Neural progenitor cell (in vitro differentiated cells): ENCODE data around the gene PHACTR1. TPM values are rescaled to one million over a fixed set of nuclear protein-coding genes. Genes with fewer than 3 reads are reported as not detected.

Experiments used
- DNase-seq: peaks from one replicate; pipeline ENCODE4 v3.0.0-alpha.2; 2016; ENCODE audit warnings: low spot score
- H2AFZ ChIP-seq: fragments of 200-600 bp; sonication (generic); replicated peaks from 2 replicates; pipeline ENCODE4 v1.6.1; 2016; ENCODE audit warnings: antibody characterized with exemption
- H3F3A ChIP-seq: fragments of 200-600 bp; sonication (generic); 2 replicates; pipeline ENCODE4 v1.6.1; 2016; ENCODE audit warnings: antibody characterized with exemption, low read depth
- H3K27ac ChIP-seq: fragments of 200-600 bp; sonication (generic); 2 replicates; pipeline ENCODE4 v1.5.1; 2016; ENCODE audit warnings: mild to moderate bottlenecking
- H3K27me3 ChIP-seq: fragments of 200-600 bp; sonication (generic); 2 replicates; pipeline ENCODE4 v1.6.1; 2016; ENCODE audit warnings: mild to moderate bottlenecking, moderate library complexity
- H3K36me3 ChIP-seq: fragments of 200-600 bp; sonication (generic); 2 replicates; pipeline ENCODE4 v1.5.1; 2016
- H3K4me1 ChIP-seq: fragments of 200-600 bp; sonication (generic); 2 replicates; pipeline ENCODE4 v1.6.1; 2016; ENCODE audit warnings: mixed run types
- H3K4me2 ChIP-seq: fragments of 200-600 bp; sonication (generic); 2 replicates; pipeline ENCODE4 v1.6.1; 2016
- H3K4me3 ChIP-seq: fragments of 200-600 bp; sonication (generic); 2 replicates; pipeline ENCODE4 v1.5.1; 2016
- H3K79me2 ChIP-seq: fragments of 200-600 bp; sonication (generic); 2 replicates; pipeline ENCODE4 v1.6.1; 2016; ENCODE audit warnings: low read depth
- H3K9ac ChIP-seq: fragments of 200-600 bp; sonication (generic); 2 replicates; pipeline ENCODE4 v1.6.1; 2016
- H3K9me3 ChIP-seq: fragments of 200-600 bp; sonication (generic); 2 replicates; pipeline ENCODE4 v1.5.1; 2016; ENCODE audit warnings: low read depth
- H4K20me1 ChIP-seq: fragments of 200-600 bp; sonication (generic); 2 replicates; pipeline ENCODE4 v1.6.1; 2016; ENCODE audit warnings: low read depth
- H3K27ac Mint-ChIP-seq: 3 replicates; pipeline ENCODE4 v1.8.0; 2021; ENCODE audit warnings: mixed read lengths
- H3K27me3 Mint-ChIP-seq: 2 replicates; pipeline ENCODE4 v1.8.0; 2022; ENCODE audit warnings: low read depth, mild to moderate bottlenecking, inconsistent platforms, moderate library complexity, mixed read lengths; ENCODE audit not compliant: insufficient read depth
- H3K36me3 Mint-ChIP-seq: 3 replicates; pipeline ENCODE4 v1.8.0; 2021; ENCODE audit warnings: mixed read lengths
- H3K4me1 Mint-ChIP-seq: 3 replicates; pipeline ENCODE4 v1.8.0; 2021; ENCODE audit warnings: mixed read lengths
- H3K4me3 Mint-ChIP-seq: 3 replicates; pipeline ENCODE4 v1.8.0; 2021; ENCODE audit warnings: mild to moderate bottlenecking, moderate library complexity, mixed read lengths
- H3K9me3 Mint-ChIP-seq: 3 replicates; pipeline ENCODE4 v1.8.0; 2020; ENCODE audit warnings: mixed read lengths
- EZH2 ChIP-seq: fragments of 200-600 bp; sonication (generic); IDR thresholded peaks from 2 replicates; pipeline ENCODE4 v1.6.1; 2017; ENCODE audit warnings: antibody characterized with exemption, mild to moderate bottlenecking, moderate library complexity
- EZH2phosphoT487 ChIP-seq: fragments of 200-600 bp; sonication (generic); IDR thresholded peaks from 2 replicates; pipeline ENCODE4 v1.6.1; 2017; ENCODE audit warnings: antibody characterized with exemption
- total RNA-seq: library from RNA; depleted of rRNA; stranded (reverse); fragments of >200 nt; gene quantifications from 2 replicates; pipeline ENCODE4 v1.2.3, GENCODE V29; 2015; ENCODE audit warnings: low replicate concordance
- TF ChIP-seq, protein P1 (sequence below): fragments of 200-600 bp; sonication (generic); IDR thresholded peaks from 2 replicates; pipeline ENCODE4 v1.5.1; 2017; ENCODE audit warnings: antibody characterized with exemption, mild to moderate bottlenecking

PHACTR1 gene
- total RNA-seq, 1 donor from 2014 or later: 2.4 TPM

DNA sequence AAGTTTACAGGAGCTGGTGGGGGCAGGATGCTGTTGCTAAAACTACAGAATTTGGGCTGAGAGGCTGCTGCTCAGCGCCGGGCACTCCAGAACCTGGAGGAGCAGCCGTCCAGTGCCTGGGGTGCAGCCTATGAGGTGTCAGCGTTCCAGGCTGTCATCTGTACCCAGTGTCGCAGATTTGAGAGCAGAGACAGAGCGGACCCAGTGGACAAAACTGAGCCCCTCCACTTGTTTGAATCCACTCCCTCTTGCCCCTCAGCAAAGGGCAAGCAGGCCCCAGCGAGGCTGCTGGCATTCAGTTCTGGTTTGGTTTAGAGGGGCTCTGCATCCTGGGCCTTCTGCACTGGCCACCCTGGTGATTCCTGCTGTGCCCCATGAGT, 467.5 kb downstream of the PHACTR1 start:
- H3K9me3 ChIP-seq: no peaks in the 10 kb centered on the region
- peaks cover 50% of the 10 kb centered on the region for H3K4me1 Mint-ChIP-seq
- peaks cover 14% of the 10 kb centered on the region for H3K4me1 ChIP-seq
- no peaks in the 10 kb centered on the region for H3K9me3 Mint-ChIP-seq
- H3K4me2 ChIP-seq: no peak overlapping the region
- H3K36me3 Mint-ChIP-seq: no peaks in the 10 kb centered on the region
- DNase-seq: no peak
- TF ChIP-seq EZH2phosphoT487 (no peak), EZH2 (no peak)
- TF ChIP-seq, protein P1, sequence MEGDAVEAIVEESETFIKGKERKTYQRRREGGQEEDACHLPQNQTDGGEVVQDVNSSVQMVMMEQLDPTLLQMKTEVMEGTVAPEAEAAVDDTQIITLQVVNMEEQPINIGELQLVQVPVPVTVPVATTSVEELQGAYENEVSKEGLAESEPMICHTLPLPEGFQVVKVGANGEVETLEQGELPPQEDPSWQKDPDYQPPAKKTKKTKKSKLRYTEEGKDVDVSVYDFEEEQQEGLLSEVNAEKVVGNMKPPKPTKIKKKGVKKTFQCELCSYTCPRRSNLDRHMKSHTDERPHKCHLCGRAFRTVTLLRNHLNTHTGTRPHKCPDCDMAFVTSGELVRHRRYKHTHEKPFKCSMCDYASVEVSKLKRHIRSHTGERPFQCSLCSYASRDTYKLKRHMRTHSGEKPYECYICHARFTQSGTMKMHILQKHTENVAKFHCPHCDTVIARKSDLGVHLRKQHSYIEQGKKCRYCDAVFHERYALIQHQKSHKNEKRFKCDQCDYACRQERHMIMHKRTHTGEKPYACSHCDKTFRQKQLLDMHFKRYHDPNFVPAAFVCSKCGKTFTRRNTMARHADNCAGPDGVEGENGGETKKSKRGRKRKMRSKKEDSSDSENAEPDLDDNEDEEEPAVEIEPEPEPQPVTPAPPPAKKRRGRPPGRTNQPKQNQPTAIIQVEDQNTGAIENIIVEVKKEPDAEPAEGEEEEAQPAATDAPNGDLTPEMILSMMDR: no peak
- no peak overlapping the region for H3K27ac ChIP-seq
- H3K79me2 ChIP-seq: no peaks in the 10 kb centered on the region
- peaks cover 3% of the 10 kb centered on the region for H3K27me3 Mint-ChIP-seq
- no peak overlapping the region for H3K4me3 ChIP-seq
- no peak overlapping the region for H3K4me3 Mint-ChIP-seq
- H3F3A ChIP-seq: peaks cover 6% of the 10 kb centered on the region
- no peaks in the 10 kb centered on the region for H4K20me1 ChIP-seq
- H3K27ac Mint-ChIP-seq: no peak overlapping the region
- no peak overlapping the region for H3K9ac ChIP-seq
- no peaks in the 10 kb centered on the region for H3K36me3 ChIP-seq
- H2AFZ ChIP-seq: no peak overlapping the region
- no peaks in the 10 kb centered on the region for H3K27me3 ChIP-seq

DNA sequence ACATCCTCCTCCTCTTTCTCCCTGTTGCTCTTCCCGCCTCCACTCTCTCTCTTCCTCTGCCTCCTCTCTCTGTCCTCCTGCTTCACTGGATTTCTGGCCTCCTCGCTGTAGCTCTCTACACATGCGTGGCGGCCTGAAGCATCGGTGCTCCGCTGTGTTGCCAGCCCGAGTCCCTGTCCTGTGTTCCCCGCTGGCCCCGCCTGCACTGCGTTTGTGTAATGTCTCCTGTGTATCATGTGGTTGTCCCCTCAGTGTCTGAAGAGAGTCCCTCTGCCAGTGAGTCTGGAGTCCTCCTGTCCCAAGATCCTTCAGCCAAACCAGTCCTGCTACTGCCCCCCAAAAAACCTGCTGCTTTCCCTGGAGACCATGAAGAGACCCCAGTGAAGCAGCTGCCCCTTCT, 468.0 kb downstream of the PHACTR1 start:
- H3K9ac ChIP-seq: no peak overlapping the region
- no peak for DNase-seq
- H3K4me2 ChIP-seq: no peak overlapping the region
- TF ChIP-seq EZH2phosphoT487: no peak
- TF ChIP-seq, protein P1: no peak
- no peaks in the 10 kb centered on the region for H3K36me3 ChIP-seq
- H3K27me3 ChIP-seq: no peaks in the 10 kb centered on the region
- H2AFZ ChIP-seq: no peak overlapping the region
- no peaks in the 10 kb centered on the region for H3K36me3 Mint-ChIP-seq
- H3K27ac Mint-ChIP-seq: peak overlapping the region; percentile 6
- H3K4me3 Mint-ChIP-seq: peak overlapping the region; percentile 18
- H3K79me2 ChIP-seq: no peaks in the 10 kb centered on the region
- no peaks in the 10 kb centered on the region for H3K9me3 Mint-ChIP-seq
- H3F3A ChIP-seq: peaks cover 6% of the 10 kb centered on the region
- peaks cover 14% of the 10 kb centered on the region for H3K4me1 ChIP-seq
- peaks cover 50% of the 10 kb centered on the region for H3K4me1 Mint-ChIP-seq
- H3K27ac ChIP-seq: no peak overlapping the region
- H4K20me1 ChIP-seq: no peaks in the 10 kb centered on the region
- no peaks in the 10 kb centered on the region for H3K9me3 ChIP-seq
- peaks cover 3% of the 10 kb centered on the region for H3K27me3 Mint-ChIP-seq
- no peak overlapping the region for H3K4me3 ChIP-seq

DNA sequence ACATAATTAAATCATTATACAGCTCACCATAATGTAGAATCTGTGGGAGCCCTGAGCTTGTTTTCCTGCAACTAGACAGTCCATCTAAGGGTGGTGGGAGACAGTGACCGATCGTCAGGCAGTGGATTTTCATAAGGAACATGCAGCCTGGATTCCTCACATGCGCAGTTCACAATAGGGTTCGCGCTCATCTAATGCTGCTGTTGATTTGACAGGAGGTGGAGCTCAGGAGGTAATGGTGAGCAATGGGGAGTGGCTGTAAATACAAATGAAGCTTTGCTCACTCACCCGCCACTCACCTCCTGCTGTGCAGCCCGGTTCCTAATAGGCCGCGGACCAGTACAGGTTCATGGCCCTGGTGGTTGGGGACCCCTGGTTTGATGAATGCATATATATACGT, 470.3 kb downstream of the PHACTR1 start:
- peaks cover 42% of the 10 kb centered on the region for H3K4me1 Mint-ChIP-seq
- Histone ChIP-seq H3K4me3 (no peak overlapping the region), H4K20me1 (no peaks in the 10 kb centered on the region), H3K79me2 (no peaks in the 10 kb centered on the region), H3K27me3 (no peaks in the 10 kb centered on the region), H3K27ac (no peak overlapping the region), H3K9ac (no peak overlapping the region), H3K9me3 (no peaks in the 10 kb centered on the region), H3K36me3 (no peaks in the 10 kb centered on the region), H3K4me1 (peaks cover 19% of the 10 kb centered on the region), H3K4me2 (no peak overlapping the region), H3F3A (peaks cover 6% of the 10 kb centered on the region), H2AFZ (no peak overlapping the region)
- H3K4me3 Mint-ChIP-seq: no peak overlapping the region
- no peak for TF ChIP-seq EZH2
- TF ChIP-seq, protein P1: no peak
- TF ChIP-seq EZH2phosphoT487: no peak
- no peaks in the 10 kb centered on the region for H3K9me3 Mint-ChIP-seq
- no peak for DNase-seq
- peaks cover 3% of the 10 kb centered on the region for H3K27me3 Mint-ChIP-seq
- H3K27ac Mint-ChIP-seq: no peak overlapping the region
- H3K36me3 Mint-ChIP-seq: no peaks in the 10 kb centered on the region

DNA sequence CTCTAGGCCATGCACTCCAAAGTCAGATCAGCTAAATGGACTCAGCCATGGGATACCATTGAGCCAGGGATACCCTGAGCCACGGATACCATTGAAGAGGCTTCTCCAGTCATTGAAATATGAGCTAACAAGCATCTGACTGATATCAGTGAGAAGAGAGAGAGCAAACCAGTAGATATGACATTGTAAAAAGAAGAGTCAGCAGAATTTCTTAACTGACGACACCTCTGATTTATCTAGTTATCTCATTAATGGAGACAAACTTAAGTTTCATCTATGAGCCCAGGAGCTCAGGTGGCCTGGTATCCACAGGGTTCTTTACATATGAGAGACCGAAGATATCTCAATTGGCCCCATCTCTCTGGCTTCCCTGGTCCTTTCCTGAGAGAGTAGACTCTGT, 471.1 kb downstream of the PHACTR1 start:
- Histone ChIP-seq H3K4me2 (no peak overlapping the region), H4K20me1 (no peaks in the 10 kb centered on the region), H3K27me3 (no peaks in the 10 kb centered on the region), H3F3A (peaks cover 6% of the 10 kb centered on the region), H3K9me3 (no peaks in the 10 kb centered on the region), H3K4me1 (peaks cover 25% of the 10 kb centered on the region), H3K79me2 (no peaks in the 10 kb centered on the region), H3K36me3 (no peaks in the 10 kb centered on the region), H3K4me3 (no peak overlapping the region), H3K9ac (no peak overlapping the region), H2AFZ (no peak overlapping the region), H3K27ac (no peak overlapping the region)
- no peaks in the 10 kb centered on the region for H3K36me3 Mint-ChIP-seq
- H3K27ac Mint-ChIP-seq: no peak overlapping the region
- no peak for DNase-seq
- no peak overlapping the region for H3K4me3 Mint-ChIP-seq
- H3K4me1 Mint-ChIP-seq: peaks cover 37% of the 10 kb centered on the region
- TF ChIP-seq EZH2phosphoT487: no peak
- TF ChIP-seq EZH2: no peak
- TF ChIP-seq, protein P1: no peak
- no peaks in the 10 kb centered on the region for H3K9me3 Mint-ChIP-seq
- H3K27me3 Mint-ChIP-seq: peaks cover 3% of the 10 kb centered on the region
